Measurements from ENCODE around the gene PLEKHA7.
A peak's percentile ranks its signal among the peaks of the same experiment; 100 is the strongest.
"Not testable (repeated sequence)": the region's sequence is repeated elsewhere in the genome, so short reads cannot be mapped to it uniquely, and the experiment has no call there.

PLEKHA7 gene

GRCh38 chr11:16977136-16977993 is 36.8 kb downstream of the PLEKHA7 start:
- no peak for DNase-seq

DNA sequence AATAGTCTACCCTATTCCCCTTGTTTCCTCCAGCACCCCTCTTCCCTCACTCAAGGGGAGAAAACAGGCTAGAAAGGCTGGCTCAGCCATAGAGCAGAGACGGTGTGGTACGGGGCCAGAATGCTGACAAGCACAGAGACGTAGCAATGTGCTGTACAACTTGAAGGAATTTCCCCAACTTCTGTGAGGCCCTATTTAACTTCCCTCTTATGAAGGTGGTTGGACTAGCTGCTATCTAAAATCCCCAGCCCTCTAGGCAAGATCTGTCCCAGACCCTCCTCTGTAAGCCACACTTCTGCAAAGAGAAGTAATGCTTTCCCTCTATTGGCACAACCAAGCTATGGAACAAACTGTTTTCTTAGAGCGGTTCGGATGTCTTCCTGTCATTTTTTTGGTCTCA is 37.8 kb downstream of the PLEKHA7 start:
- DNase-seq = peak; percentile 86

GRCh38 chr11:16975906-16976305 is 38.3 kb downstream of the PLEKHA7 start:
- no peak for DNase-seq

- no peak for DNase-seq
Measured at GRCh38 chr11:16973338-16973964, 40.8 kb downstream of the PLEKHA7 start.

DNA sequence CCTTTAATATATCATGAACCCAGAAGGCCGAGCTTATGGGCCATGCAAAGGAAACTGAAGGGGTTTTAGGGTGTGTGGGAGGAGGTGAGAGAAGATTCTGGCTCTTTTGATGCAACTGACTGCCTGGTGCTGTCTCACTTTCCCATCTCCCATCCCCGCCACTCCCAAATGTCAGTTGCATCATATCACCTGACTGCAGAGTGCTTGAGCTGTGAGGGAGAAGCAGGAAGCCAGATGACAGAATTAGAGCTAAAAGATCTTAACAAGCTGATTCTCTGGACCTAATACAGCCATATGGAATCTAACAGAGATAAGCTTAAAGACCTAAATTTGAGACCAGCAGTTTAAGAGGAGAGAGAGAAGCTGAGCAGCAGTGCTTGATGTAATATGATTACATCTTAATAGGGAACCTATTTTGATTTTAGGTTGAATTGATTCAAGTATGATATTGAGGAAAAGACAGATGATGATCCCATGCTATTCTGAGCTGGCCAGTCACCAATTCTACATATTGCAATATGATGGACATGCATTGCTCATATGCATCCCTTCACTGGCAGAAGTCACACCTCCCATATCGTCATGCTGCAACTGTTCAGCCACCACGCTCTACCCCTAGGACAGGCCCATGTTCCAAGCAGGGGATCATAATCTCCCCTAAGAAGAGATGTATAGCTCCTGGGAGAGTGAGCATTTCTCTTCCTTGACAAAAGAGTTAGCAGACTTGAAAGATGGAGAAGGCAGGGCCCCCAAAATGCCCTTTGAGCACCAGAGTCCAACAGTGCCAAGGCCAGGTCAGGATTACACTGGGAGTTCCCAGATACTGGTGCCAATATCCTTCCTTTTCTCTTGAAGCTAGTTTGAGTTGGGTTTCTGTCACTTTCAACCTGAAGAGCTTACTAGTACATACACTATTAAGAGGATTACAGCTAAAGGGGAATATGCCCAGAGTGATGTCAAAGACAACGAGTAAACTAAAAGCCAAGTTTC is 44.9 kb downstream of the PLEKHA7 start:
- DNase-seq = peak; percentile 24

GRCh38 chr11:16968196-16968595 is 46.0 kb downstream of the PLEKHA7 start:
- no peak for DNase-seq

GRCh38 chr11:16966930-16967671 is 47.1 kb downstream of the PLEKHA7 start:
- no peak for DNase-seq

- no peak for DNase-seq
Measured at GRCh38 chr11:16964501-16964900, 49.7 kb downstream of the PLEKHA7 start.

DNA sequence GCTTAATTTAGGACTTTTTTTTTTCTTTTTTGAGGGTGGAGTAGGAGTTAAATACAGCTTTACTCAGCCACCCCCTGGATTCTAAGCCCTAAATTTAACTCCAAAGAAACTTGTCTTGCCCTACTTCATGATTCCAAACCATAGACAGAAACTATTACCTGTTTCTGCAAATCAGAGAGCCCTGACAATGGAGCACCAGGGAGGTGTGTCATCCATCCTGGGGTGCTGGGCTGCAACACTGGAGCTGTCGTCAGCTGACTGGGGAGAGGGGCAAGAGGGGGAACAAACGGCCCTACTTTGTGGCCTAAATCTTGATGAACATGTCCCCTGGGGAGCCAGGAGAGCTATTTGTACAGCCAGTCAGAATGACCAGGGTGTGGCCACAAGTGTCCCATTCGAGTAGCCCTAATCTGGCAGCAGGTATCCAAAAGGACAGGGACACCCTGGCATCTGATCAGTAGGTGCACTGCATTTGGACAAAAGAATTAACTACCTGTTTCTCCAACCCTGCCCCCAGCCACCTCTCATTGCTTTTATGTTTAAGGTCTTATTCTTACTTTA is 50.8 kb downstream of the PLEKHA7 start:
- no peak for DNase-seq

- not testable (repeated sequence) for DNase-seq
Measured at GRCh38 chr11:16962589-16962988, 51.6 kb downstream of the PLEKHA7 start.

DNA sequence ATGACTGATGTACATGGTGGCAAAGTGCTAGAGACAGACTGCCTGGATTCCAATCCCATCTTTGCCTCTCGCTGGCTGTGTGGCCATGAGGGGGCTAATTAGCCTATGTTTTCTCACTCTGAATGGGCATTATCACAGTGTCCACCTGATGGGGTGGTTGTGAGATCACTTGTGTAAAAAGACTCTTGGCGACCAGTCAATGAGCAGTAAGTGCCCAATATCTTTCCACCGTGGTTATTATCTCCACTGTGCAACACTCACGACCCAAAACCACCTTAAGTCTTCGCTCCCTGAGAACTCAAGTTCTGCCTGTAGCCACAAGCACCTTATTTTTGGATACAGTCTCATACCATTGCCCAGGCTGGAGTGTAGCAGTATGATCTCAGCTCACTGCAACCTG is 52.1 kb downstream of the PLEKHA7 start:
- no peak for DNase-seq

- DNase-seq = no peak
Measured at GRCh38 chr11:16960250-16960649, 54.0 kb downstream of the PLEKHA7 start.

DNA sequence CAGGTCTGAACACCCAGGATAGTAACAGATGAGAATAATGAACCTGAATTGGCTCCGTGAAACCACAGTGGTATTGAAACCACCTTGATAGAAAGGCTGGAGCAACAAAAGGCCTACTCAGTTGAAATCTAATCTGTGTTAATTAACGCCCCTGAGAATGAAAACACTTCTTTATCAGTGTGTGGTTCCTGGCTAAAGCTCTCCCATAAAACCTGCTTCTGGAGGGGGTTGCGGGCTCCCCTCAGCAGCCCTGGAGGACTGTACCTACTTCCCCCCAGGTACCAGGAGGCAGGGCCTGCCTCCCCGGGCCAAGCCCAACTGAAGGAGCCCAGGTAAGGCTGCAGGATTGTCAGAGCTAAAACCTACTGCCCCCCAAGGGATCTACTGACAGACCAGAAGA is 54.6 kb downstream of the PLEKHA7 start:
- DNase-seq = no peak

DNA sequence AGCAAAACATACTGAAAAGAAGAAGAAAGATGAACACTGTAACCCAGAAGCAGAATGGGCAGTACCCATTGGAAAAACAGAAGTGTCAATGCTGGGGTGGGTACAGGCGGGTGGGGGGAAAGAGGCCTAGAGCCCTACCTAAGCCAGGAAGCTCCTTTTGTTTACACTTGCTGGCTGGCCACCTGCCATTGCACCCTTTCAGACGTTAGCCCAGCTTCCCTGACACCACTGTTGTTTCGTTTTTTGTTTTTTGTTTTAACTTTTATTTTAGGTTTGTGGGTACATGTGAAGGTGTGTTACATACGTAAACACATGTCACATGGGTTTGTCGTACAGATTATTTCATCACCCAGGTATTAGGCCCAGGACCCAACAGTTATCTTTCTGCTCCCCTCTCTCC is 55.4 kb downstream of the PLEKHA7 start:
- DNase-seq = no peak

GRCh38 chr11:16956538-16957153 is 57.6 kb downstream of the PLEKHA7 start:
- no peak for DNase-seq

DNA sequence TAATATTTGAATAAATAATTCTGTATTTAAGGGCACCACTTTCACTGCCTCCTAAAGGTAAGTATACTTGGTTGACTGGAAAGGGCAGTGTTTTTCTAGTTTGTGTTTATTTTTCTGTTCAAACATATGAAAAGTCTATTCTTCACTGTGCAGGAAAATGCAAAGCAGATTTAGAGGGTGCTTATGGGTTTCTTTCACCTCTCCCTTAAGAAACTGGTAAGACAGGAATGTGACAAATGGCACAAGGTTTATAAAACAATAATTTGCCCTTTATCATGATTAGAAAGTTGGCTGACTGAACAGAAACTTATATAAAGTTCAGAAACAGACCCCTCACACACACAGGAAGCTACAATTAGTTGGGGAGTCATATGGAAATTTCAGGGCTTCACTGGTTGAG is 60.6 kb downstream of the PLEKHA7 start:
- DNase-seq = no peak

DNA sequence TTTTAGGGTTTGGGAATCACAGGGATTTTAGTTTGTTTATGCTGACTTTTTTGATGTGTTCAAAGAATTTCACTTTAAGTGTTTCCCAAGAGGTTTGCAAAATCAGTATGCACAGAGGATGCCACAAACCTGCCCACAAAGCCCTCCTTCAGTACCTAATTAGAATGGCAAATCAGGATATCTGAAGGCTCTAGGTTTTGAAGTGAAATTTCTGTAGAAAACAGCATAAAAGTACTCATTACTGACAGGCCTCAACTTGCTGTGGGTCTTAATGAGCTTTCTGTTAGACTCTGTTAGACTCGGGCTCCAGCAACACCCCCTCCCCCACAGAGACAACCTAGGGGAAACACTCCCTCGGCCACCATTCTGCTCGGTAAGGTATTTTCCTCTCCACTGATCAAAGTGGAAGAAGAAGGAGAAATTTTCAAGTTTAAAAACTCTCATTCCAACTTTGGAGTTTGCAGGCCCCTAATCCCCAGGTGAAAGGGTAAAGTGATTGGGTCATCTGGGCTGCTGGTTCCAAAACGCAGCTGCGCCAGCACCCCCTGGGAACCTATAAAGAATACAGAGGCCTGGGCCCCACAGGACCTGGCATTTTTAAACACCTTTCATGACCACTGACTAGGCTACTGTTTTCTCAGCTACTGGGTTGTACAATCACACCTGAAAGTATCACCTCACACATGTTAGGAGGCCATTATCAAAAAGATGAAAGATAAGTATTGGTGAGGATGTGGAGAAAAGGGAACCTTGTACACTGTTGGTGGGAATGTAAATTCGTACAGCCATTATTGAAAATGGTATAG is 67.5 kb downstream of the PLEKHA7 start:
- DNase-seq = no peak

- peak; percentile 83 for DNase-seq
Measured at GRCh38 chr11:16945671-16946469, 68.3 kb downstream of the PLEKHA7 start.

GRCh38 chr11:16942911-16943310 is 71.3 kb downstream of the PLEKHA7 start:
- peak; percentile 59 for DNase-seq

DNA sequence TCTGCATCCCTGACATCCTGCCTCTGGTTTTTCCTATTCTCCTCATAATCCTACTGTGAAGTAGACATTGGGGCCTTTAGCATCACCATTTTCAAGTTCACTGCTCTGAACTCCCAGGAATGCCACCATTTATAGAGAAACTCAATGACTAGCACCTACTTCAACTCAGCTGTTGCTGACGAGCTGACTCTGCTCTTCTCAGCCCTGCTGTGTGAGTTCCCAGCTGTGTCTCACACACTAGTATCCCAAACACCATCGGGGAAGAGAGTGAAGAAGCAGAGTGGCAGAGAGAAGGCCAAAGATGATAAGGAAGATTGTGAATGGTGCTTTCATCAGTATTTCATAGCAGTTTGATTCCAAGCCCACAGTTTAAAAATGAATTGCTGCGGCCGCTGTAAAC is 71.9 kb downstream of the PLEKHA7 start:
- DNase-seq = no peak

All from OCI-M1 (cell line).